Ovary (tissue), 3 donors: ENCODE results near the gene ASPSCR1.

Experiments
- EP300 ChIP-seq: sonication (generic); formaldehyde crosslinking; IDR thresholded peaks from one replicate; pipeline ENCODE4 v1.6.1; 2017; ENCODE audit warnings: antibody characterized with exemption
- POLR2A ChIP-seq: fragments of 450-650 bp; IDR thresholded peaks from one replicate; pipeline ENCODE4 v1.6.1; 2017; ENCODE audit warnings: antibody characterized with exemption, mild to moderate bottlenecking, moderate library complexity
- TF ChIP-seq, protein P1 (sequence below), 3 donors: fragments of 450-650 bp in 2 of 3; fragments of 200-600 bp in 1 of 3; IDR thresholded peaks; one replicate each; pipeline versions ENCODE4 v1.5.1 to v1.8.0; 2016 to 2022; ENCODE audit warnings: antibody characterized with exemption in 3 of 3, mild to moderate bottlenecking in 1 of 3
- donor health status: DM: no; HTN: no; CAD: no.

DNA sequence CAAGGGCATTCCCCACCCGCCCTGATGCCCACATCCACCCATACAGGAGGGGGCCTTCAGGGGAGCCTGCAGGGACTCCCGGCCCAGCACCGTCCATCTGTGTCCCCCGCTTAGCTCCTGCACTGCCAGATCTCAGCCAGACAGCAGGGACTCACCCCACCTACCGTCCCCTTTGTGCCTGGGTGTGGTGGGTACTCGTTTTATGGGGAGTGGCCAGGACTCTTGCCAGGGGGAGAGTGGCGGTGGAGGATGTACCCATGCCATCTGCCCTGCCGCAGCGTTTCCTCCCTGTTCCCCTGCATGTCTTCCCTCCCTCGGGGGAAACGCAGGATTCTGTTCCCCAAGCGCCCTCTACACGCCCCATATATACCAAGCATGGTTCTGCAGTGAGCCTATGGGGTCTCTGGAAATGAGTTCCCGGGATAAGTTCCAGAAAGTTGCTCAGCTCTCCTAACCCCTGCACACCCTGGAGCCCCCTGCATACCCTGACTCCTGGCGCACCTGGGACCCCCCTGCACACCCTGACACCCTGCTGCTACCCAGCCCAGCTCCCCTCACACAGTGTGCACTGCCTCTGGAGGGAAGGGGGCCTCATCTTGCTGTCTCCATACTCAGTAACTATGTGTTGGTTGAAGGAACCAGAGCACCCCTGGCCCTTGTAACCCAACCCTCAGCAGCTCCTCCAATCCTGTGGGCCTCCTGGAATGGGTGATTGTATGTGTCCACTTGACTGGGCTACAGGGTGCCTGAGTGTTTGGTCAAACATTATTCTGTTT, 45.7 kb upstream of the ASPSCR1 start:
- TF ChIP-seq, protein P1, sequence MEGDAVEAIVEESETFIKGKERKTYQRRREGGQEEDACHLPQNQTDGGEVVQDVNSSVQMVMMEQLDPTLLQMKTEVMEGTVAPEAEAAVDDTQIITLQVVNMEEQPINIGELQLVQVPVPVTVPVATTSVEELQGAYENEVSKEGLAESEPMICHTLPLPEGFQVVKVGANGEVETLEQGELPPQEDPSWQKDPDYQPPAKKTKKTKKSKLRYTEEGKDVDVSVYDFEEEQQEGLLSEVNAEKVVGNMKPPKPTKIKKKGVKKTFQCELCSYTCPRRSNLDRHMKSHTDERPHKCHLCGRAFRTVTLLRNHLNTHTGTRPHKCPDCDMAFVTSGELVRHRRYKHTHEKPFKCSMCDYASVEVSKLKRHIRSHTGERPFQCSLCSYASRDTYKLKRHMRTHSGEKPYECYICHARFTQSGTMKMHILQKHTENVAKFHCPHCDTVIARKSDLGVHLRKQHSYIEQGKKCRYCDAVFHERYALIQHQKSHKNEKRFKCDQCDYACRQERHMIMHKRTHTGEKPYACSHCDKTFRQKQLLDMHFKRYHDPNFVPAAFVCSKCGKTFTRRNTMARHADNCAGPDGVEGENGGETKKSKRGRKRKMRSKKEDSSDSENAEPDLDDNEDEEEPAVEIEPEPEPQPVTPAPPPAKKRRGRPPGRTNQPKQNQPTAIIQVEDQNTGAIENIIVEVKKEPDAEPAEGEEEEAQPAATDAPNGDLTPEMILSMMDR (IDR thresholded peaks at IDR 0.05): no peak
- TF ChIP-seq EP300: no peak
- TF ChIP-seq POLR2A: no peak
